Heart right ventricle (tissue), 16 donors: ENCODE results near the gene PSMB3. TPM values are rescaled to one million over a fixed set of nuclear protein-coding genes. Genes with fewer than 3 reads are reported as not detected.

ENCODE experiments used
- ATAC-seq, 8 donors: fragments of 200-7000 bp; cut with Tn5 transposase; one replicate each; pipeline ENCODE4 v1.9.1; 2020; ENCODE audit warnings: mild to moderate bottlenecking in 8 of 8, moderate library complexity in 8 of 8, moderate number of reproducible peaks in 1 of 8
- DNase-seq, 2 donors: peaks; one replicate each; pipeline ENCODE4 v3.0.0-alpha.2; 2020
- H3K27ac ChIP-seq, 10 donors: fragments of 200-600 bp; sonication (generic) in 2 of 10; one replicate each; pipeline versions ENCODE4 v1.5.0 to v1.8.0; 2020 to 2022; ENCODE audit warnings: mild to moderate bottlenecking in 3 of 10
- H3K27me3 ChIP-seq, 7 donors: fragments of 200-600 bp; one replicate each; pipeline ENCODE4 v1.8.0; 2021 to 2022; ENCODE audit warnings: mild to moderate bottlenecking in 2 of 7
- H3K36me3 ChIP-seq, 9 donors: fragments of 200-600 bp; sonication (generic) in 1 of 9; one replicate each; pipeline versions ENCODE4 v1.5.0 to v1.8.0; 2020 to 2022; ENCODE audit warnings: mild to moderate bottlenecking in 2 of 9
- H3K4me1 ChIP-seq, 9 donors: fragments of 200-600 bp; sonication (generic) in 1 of 9; one replicate each; pipeline versions ENCODE4 v1.5.0 to v1.8.0; 2020 to 2022; ENCODE audit warnings: mild to moderate bottlenecking in 4 of 9
- H3K4me3 ChIP-seq, 10 donors: fragments of 200-600 bp; sonication (generic) in 2 of 10; one replicate each; pipeline versions ENCODE4 v1.5.0 to v1.8.0; 2020 to 2022; ENCODE audit warnings: mild to moderate bottlenecking in 7 of 10, moderate library complexity in 2 of 10
- H3K9me3 ChIP-seq, 11 donors: fragments of 200-600 bp in 10 of 11; sonication (generic) in 2 of 11; one replicate each; pipeline versions ENCODE4 v1.5.0 to v1.8.0; 2013 to 2022; ENCODE audit warnings: mild to moderate bottlenecking in 2 of 11, control low read depth in 1 of 11, moderate library complexity in 1 of 11
- WGBS, 2 donors: extraction: QIAGEN DNeasy Blood & Tissue Kit; methylation state at CpG; one replicate each; pipeline ENCODE4 v1.1.7; 2013; ENCODE audit warnings: inconsistent platforms in 1 of 2; 5-methylcytosine and 5-hydroxymethylcytosine counted together
- intact Hi-C, 10 donors: fragments of 100-400 bp; cut with DNase I; formaldehyde crosslinking; loops; one replicate each; pipeline versions ENCODE4 v1.11.1 to v1.14.2; 2022
- polyA plus RNA-seq, 2 donors: library from polyadenylated mRNA; stranded (reverse); fragments of 200-250 nt; gene quantifications; one replicate each; pipeline ENCODE4 v1.2.3, GENCODE V29; 2013
- total RNA-seq, 10 donors: library from RNA; stranded (reverse); fragmentation: NEBNext Ultra II Directional in 3 of 10; extraction: Animal tissue kit (Norgen Biotek cat#: 25700) in 3 of 10; gene quantifications; one replicate each; pipeline versions ENCODE4 v1.2.1 to v1.2.4, GENCODE V29; 2021 to 2023
- TF ChIP-seq, protein P1 (sequence below), 9 donors: fragments of 200-600 bp; sonication (generic) in 2 of 9; IDR thresholded peaks; one replicate each; pipeline versions ENCODE4 v1.5.0 to v1.8.0; 2021 to 2022; ENCODE audit warnings: antibody characterized with exemption in 9 of 9, mild to moderate bottlenecking in 5 of 9, moderate library complexity in 1 of 9
- donor health status: Arrhythmogenic right ventricular cardiomyopathy.
- donor health status: ischemic (EF 13 %, LVEDD 7.1; RV severe dilation, severe dysfunction).
- donor health status: healthy with polysubstance abuse.
- donor health status: DM: no; HTN: yes; CAD: no.
- donor health status: DM: no; HTN: no; CAD: no.
- donor health status: ischemic (EF 25% LVEDD 6.9; RV normal size, moderate dysfunction).
- donor health status: ischemic (EF 25% LVEDD 5.7; RV mildly dilated, moderate dysfunction).
- donor health status: healthy.
- donor health status: DM: yes; HTN: yes; CAD: no.
- donor health status: Ischemic cardiomyopathy.
- donor health status: ischemic (EF 35%, LVEDD 5.7; RV mildly dilated, moderate dysfunction).
- donor health status: nonischemic (EF 11% LVEDD 7.7; RV severe dilation, severe dysfunction).
- donor health status: DM: yes; HTN: yes; CAD: no.
- donor health status: PGD.
- donor health status: ischemic (EF 29% LVEDD 5.4; RV normal size, mild dysfunction).
- donor health status: nonischemic (EF 23%, LVEDD 6.1; RV moderate dilation, normal function).

Gene PSMB3
- total and polyA plus RNA-seq, 12 donors: 148 to 379 (median 165) TPM

DNA sequence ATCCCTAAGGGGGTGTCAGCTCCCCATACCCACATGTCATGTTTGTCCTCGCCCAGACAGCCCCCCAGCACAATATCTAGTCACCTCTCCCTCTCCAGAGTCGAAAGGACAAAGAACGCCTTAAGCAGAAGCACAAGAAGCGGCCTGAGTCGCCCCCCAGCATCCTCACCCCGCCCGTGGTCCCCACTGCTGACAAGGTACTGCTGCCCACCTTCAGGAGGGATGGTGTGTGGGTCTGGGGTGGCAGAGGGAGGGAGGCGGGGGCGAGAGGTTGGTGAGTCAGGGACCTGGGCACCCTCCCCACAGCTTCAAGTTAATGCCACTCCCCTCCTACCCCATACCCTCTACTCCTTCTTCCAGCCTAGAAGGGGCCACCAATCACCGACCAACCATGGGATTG is 39.9 kb upstream of the PSMB3 start:
- no peaks in the 10 kb centered on the region for H3K27me3 ChIP-seq
- DNase-seq (no peak), ATAC-seq (peak in 1 of 8 donors; percentile 9)
- TF ChIP-seq, protein P1, sequence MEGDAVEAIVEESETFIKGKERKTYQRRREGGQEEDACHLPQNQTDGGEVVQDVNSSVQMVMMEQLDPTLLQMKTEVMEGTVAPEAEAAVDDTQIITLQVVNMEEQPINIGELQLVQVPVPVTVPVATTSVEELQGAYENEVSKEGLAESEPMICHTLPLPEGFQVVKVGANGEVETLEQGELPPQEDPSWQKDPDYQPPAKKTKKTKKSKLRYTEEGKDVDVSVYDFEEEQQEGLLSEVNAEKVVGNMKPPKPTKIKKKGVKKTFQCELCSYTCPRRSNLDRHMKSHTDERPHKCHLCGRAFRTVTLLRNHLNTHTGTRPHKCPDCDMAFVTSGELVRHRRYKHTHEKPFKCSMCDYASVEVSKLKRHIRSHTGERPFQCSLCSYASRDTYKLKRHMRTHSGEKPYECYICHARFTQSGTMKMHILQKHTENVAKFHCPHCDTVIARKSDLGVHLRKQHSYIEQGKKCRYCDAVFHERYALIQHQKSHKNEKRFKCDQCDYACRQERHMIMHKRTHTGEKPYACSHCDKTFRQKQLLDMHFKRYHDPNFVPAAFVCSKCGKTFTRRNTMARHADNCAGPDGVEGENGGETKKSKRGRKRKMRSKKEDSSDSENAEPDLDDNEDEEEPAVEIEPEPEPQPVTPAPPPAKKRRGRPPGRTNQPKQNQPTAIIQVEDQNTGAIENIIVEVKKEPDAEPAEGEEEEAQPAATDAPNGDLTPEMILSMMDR (IDR thresholded peaks at IDR 0.05): no peak
- WGBS, 2 donors: 91 to 92% methylated on average over 10 of the region's 10 CpGs
- H3K4me3 ChIP-seq: no peak overlapping the region
- peaks cover 0 to 100% (median 50%) of the 10 kb centered on the region in 9 donors for H3K36me3 ChIP-seq
- H3K9me3 ChIP-seq: no peaks in the 10 kb centered on the region
- H3K27ac ChIP-seq: peak overlapping the region in 2 of 10 donors; percentile 10 to 23
- intact Hi-C loops: no loop called here
- H3K4me1 ChIP-seq: peaks cover 4 to 47% (median 29%) of the 10 kb centered on the region in 9 donors

DNA sequence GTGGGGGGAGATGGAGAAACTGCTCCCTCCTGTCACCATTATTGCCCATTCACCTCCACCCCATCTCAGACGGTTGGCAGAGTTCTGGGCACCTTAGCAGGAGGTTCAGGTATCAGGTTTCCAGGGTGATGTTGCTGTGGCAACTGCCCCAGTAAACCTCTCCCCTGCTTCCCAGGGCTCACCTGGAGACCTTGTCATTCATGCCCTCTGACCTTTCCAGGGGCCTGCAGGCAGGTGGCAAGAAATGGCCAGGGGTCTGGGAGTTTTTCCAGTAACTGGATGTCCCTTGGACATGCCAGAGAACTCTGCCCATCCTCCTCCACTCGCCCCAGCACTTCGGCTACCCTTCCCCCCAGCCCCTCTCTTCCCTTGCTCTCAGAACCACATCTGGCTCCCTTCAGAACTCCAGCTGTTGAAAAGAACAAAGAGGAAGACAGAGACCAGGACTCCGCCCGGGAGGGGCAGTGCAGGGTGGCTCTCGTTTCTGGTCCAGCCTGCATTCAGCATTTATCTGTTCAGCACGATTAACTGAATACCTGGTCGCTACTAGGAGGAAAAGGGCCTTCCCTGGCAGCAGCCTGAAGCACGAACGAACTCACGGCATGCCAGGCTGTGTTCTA is 39.0 kb upstream of the PSMB3 start:
- TF ChIP-seq, protein P1 (IDR thresholded peaks at IDR 0.05): no peak
- H3K4me3 ChIP-seq: no peak overlapping the region
- H3K27me3 ChIP-seq: no peaks in the 10 kb centered on the region
- H3K27ac ChIP-seq: no peak overlapping the region
- ATAC-seq (no peak), DNase-seq (no peak)
- intact Hi-C loops: no loop called here
- H3K4me1 ChIP-seq: peaks cover 0 to 42% (median 24%) of the 10 kb centered on the region in 9 donors
- no peaks in the 10 kb centered on the region for H3K9me3 ChIP-seq
- 64 to 68% methylated on average over 11 of the region's 11 CpGs for WGBS, 2 donors
- H3K36me3 ChIP-seq: peaks cover 0 to 100% (median 55%) of the 10 kb centered on the region in 9 donors

DNA sequence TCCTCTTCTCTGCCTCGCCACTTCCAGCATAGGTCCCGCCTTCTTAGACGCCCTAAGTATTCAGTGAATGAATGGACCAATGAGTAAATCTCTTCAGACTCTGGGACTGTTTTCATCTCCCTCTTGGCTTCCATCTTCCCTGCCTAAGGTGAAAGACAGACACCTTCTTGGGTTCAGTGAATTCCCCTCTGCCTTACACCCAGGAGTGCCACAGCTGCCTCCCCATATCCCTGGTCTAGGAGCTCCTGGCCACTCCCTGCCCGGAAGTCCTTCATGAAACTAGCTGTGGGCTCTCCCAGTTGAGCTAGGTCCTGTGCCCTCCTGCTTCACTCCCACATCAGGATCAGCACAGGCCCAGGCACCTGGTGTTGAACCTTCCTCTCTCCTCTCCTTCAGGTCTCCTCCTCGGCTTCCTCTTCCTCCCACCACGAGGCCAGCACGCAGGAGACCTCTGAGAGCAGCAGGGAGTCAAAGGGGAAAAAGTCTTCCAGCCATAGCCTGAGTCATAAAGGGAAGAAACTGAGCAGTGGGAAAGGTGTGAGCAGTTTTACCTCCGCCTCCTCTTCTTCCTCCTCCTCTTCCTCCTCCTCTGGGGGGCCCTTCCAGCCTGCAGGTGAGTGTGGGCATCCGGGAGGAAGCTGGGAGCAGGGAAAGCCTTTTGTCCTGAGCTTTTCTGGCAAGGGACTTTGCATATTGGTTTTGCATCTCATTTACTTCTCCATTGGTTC is 37.2 kb upstream of the PSMB3 start:
- DNase-seq (no peak), ATAC-seq (no peak)
- Histone ChIP-seq H3K27me3 (no peaks in the 10 kb centered on the region), H3K9me3 (no peaks in the 10 kb centered on the region), H3K27ac (no peak overlapping the region), H3K4me1 (peaks cover 0 to 26% (median 20%) of the 10 kb centered on the region in 9 donors), H3K4me3 (no peak overlapping the region), H3K36me3 (peaks cover 5 to 100% (median 64%) of the 10 kb centered on the region in 9 donors)
- intact Hi-C loops: no loop called here
- WGBS, 2 donors: 86 to 90% methylated on average over 9 of the region's 9 CpGs
- TF ChIP-seq, protein P1 (IDR thresholded peaks at IDR 0.05): no peak

DNA sequence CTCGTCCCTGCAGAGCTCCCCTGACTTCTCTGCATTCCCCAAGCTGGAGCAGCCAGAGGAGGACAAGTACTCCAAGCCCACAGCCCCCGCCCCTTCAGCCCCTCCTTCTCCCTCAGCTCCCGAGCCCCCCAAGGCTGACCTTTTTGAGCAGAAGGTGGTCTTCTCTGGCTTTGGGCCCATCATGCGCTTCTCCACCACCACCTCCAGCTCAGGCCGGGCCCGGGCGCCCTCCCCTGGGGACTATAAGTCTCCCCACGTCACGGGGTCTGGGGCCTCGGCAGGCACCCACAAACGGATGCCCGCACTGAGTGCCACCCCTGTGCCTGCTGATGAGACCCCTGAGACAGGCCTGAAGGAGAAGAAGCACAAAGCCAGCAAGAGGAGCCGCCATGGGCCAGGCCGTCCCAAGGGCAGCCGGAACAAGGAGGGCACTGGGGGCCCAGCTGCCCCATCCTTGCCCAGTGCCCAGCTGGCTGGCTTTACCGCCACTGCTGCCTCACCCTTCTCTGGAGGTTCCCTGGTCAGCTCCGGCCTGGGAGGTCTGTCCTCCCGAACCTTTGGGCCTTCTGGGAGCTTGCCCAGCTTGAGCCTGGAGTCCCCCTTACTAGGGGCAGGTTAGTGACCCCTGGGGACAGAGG is 36.1 kb upstream of the PSMB3 start:
- intact Hi-C loops: no loop called here
- WGBS, 2 donors: 94% methylated on average over 18 of the region's 18 CpGs
- TF ChIP-seq, protein P1 (IDR thresholded peaks at IDR 0.05): no peak
- Histone ChIP-seq H3K4me1 (peaks cover 0 to 20% (median 11%) of the 10 kb centered on the region in 9 donors), H3K36me3 (peaks cover 5 to 100% (median 73%) of the 10 kb centered on the region in 9 donors), H3K9me3 (no peaks in the 10 kb centered on the region), H3K27me3 (no peaks in the 10 kb centered on the region), H3K27ac (no peak overlapping the region), H3K4me3 (no peak overlapping the region)
- ATAC-seq (no peak), DNase-seq (no peak)
